K562 (cell line): Measurements from ENCODE around the gene PBX1. TPM values are rescaled to one million over a fixed set of nuclear protein-coding genes. Genes with fewer than 3 reads are reported as not detected.

ENCODE experiments used
- ATAC-seq: fragments of 200-7000 bp; cut with Tn5 transposase; 3 replicates; pipeline ENCODE4 v1.9.1; 2020; ENCODE audit warnings: moderate library complexity
- BruUV-seq: library from RNA; stranded (reverse); fragments of 400-500 nt; replicated peaks from 2 replicates; lab custom pipeline; 2021; lab: Mats Ljungman, UMichigan
- CTCF ChIA-PET: fragments of 300-600 bp; formaldehyde crosslinking; extraction: SDS; loops from one replicate; lab custom pipeline; 2021; ENCODE audit warnings: low intra/inter-chr PET ratio; lab: Yijun Ruan, JAX
- POLR2A ChIA-PET: fragments of 300-600, 350-650 bp; sonication (Branson Sonifier 250); formaldehyde crosslinking; extraction: SDS; loops from one replicate; lab custom pipeline; 2021; ENCODE audit warnings: antibody characterized with exemption, inconsistent platforms; lab: Yijun Ruan, JAX
- DNase-seq, 4 experiments: peaks; one replicate each; pipeline versions ENCODE4 v3.0.0 to v3.0.0-alpha.2; 2011 to 2018; ENCODE audit warnings: low spot score in 3 of 4, mixed read lengths in 3 of 4; ENCODE audit errors: extremely low read depth in 1 of 4
- FAIRE-seq: peaks from 2 replicates; lab custom pipeline; 2011; peaks lifted over from hg19 to GRCh38; lab: Jason Lieb, UNC
- H2AFZ ChIP-seq: 2 replicates; pipeline ENCODE4 v1.6.0; 2011; ENCODE audit warnings: low read depth, low read length, control low read depth, inconsistent platforms
- H3K27ac ChIP-seq: fragments of 200-600 bp; 3 replicates; pipeline ENCODE4 v1.8.0; 2011; ENCODE audit warnings: low read depth, mild to moderate bottlenecking, control low read depth, inconsistent platforms, low read length, moderate library complexity, mixed read lengths; ENCODE audit errors: extremely low read depth
- H3K27me3 ChIP-seq, 2 experiments: fragments of 300-600 bp in 1 of 2; 2 replicates in 1 of 2; 3 replicates in 1 of 2; pipeline versions ENCODE4 v1.6.0 to v1.8.0; 2011; ENCODE audit warnings: inconsistent platforms in 2 of 2, low read length in 2 of 2, mild to moderate bottlenecking in 1 of 2, mixed read lengths in 1 of 2, moderate library complexity in 1 of 2; ENCODE audit not compliant: control insufficient read depth in 2 of 2, insufficient read depth in 2 of 2
- H3K36me3 ChIP-seq: fragments of 300-600 bp; 3 replicates; pipeline ENCODE4 v1.8.0; 2011; ENCODE audit warnings: mild to moderate bottlenecking, low read length, inconsistent platforms; ENCODE audit not compliant: control insufficient read depth, insufficient read depth
- H3K4me1 ChIP-seq, 2 experiments: fragments of 200-600 bp in 1 of 2; replicated peaks in 1 of 2; 2 replicates in 1 of 2; 3 replicates in 1 of 2; pipeline versions ENCODE4 v1.5.1 to v1.8.0; 2011; ENCODE audit warnings: inconsistent platforms in 2 of 2, low read length in 2 of 2, mild to moderate bottlenecking in 1 of 2, mixed read lengths in 1 of 2, moderate library complexity in 1 of 2; ENCODE audit not compliant: control insufficient read depth in 2 of 2, insufficient read depth in 2 of 2
- H3K4me2 ChIP-seq: 2 replicates; pipeline ENCODE4 v1.6.1; 2011; ENCODE audit warnings: low read length, control low read depth, inconsistent platforms, mixed read lengths; ENCODE audit not compliant: insufficient read depth
- H3K4me3 ChIP-seq: fragments of 200-600 bp; sonication (generic), shearing (Covaris generic); 2 replicates; pipeline ENCODE4 v1.5.1; 2016; ENCODE audit warnings: control low read depth, inconsistent platforms
- H3K79me2 ChIP-seq: fragments of 200-600 bp; 3 replicates; pipeline ENCODE4 v1.8.0; 2011; ENCODE audit warnings: low read length, inconsistent platforms; ENCODE audit not compliant: control insufficient read depth, insufficient read depth
- H3K9ac ChIP-seq, 2 experiments: 2 replicates each; pipeline versions ENCODE4 v1.6.0 to v1.6.1; 2011; ENCODE audit warnings: low read depth in 2 of 2, low read length in 2 of 2, control low read depth in 1 of 2, inconsistent platforms in 1 of 2, mild to moderate bottlenecking in 1 of 2, mixed read lengths in 1 of 2; ENCODE audit not compliant: insufficient read depth in 1 of 2
- H3K9me1 ChIP-seq: one replicate; pipeline ENCODE4 v1.6.0; 2011; ENCODE audit warnings: inconsistent platforms, mild to moderate bottlenecking, low read length, moderate library complexity; ENCODE audit not compliant: control insufficient read depth, insufficient read depth
- H3K9me3 ChIP-seq: replicated peaks from 2 replicates; pipeline ENCODE4 v1.5.1; 2011; ENCODE audit warnings: low read depth, low read length, inconsistent platforms; ENCODE audit not compliant: control insufficient read depth, insufficient read depth
- H4K20me1 ChIP-seq: replicated peaks from 2 replicates; pipeline ENCODE4 v1.6.1; 2011; ENCODE audit warnings: low read length, inconsistent platforms, mixed read lengths; ENCODE audit not compliant: control insufficient read depth, insufficient read depth
- CHD7 ChIP-seq: fragments of 200-600 bp; sonication (generic); IDR thresholded peaks from one replicate; pipeline ENCODE4 v1.6.1; 2012; ENCODE audit warnings: mild to moderate bottlenecking, low read depth, low read length, inconsistent platforms
- DNMT1 ChIP-seq: fragments of 450-650 bp; IDR thresholded peaks from 2 replicates; pipeline ENCODE4 v1.6.1; 2016; ENCODE audit warnings: antibody characterized with exemption, mild to moderate bottlenecking
- ERF ChIP-seq: fragments of 450-650 bp; formaldehyde crosslinking; IDR thresholded peaks from 2 replicates; pipeline ENCODE4 v1.4.0; 2020; ENCODE audit warnings: mild to moderate bottlenecking, mixed read lengths
- HOXB6 ChIP-seq: fragments of 250-450 bp; sonication (Bioruptor Pico); IDR thresholded peaks from 2 replicates; pipeline ENCODE4 v1.5.1; 2022; ENCODE audit warnings: mild to moderate bottlenecking, borderline replicate concordance
- NRF1 ChIP-seq, 2 experiments: fragments of 450-650 bp; IDR thresholded peaks in 1 of 2; conservative IDR thresholded peaks in 1 of 2; 2 replicates each; pipeline ENCODE4 v1.6.1; 2014; ENCODE audit warnings: mild to moderate bottlenecking in 2 of 2
- PHB2 ChIP-seq: fragments of 450-650 bp; IDR thresholded peaks from 2 replicates; pipeline ENCODE4 v1.6.1; 2017; ENCODE audit warnings: low read depth
- POLR2A ChIP-seq: fragments of 450-650 bp; conservative IDR thresholded peaks from 2 replicates; pipeline ENCODE4 v1.6.1; 2016
- ZNF124 ChIP-seq: sonication (generic); formaldehyde crosslinking; IDR thresholded peaks from 2 replicates; pipeline ENCODE4 v1.8.1; 2022; ENCODE audit warnings: missing genetic modification reagents
- ZNF253 ChIP-seq: fragments of 250-450 bp; sonication (Bioruptor Pico); conservative IDR thresholded peaks from 2 replicates; pipeline ENCODE4 v1.6.1; 2021; ENCODE audit warnings: mild to moderate bottlenecking
- ZNF695 ChIP-seq: fragments of 450-650 bp; formaldehyde crosslinking; IDR thresholded peaks from 2 replicates; pipeline ENCODE4 v1.4.0; 2020; ENCODE audit warnings: mild to moderate bottlenecking, moderate library complexity
- ZNF785 ChIP-seq: fragments of 250-450 bp; sonication (Bioruptor Pico); IDR thresholded peaks from 2 replicates; pipeline ENCODE4 v1.4.0; 2020; ENCODE audit warnings: mild to moderate bottlenecking
- WGBS: fragments of 100-300 bp; shearing (Covaris generic); methylation state at CpG from one replicate; pipeline ENCODE4 v1.1.6; 2016; ENCODE audit warnings: low coverage, mixed read lengths; ENCODE audit not compliant: insufficient coverage; ENCODE audit errors: missing lambda C conversion rate; 5-methylcytosine and 5-hydroxymethylcytosine counted together
- in situ Hi-C: fragments of 300-500 bp; cut with MboI; formaldehyde crosslinking; loops from 4 replicates; pipeline ENCODE4 v1.15.0; 2018; ENCODE audit warnings: inconsistent platforms, mixed read lengths
- intact Hi-C: fragments of 100-400 bp; cut with micrococcal nuclease; formaldehyde crosslinking; loops from 2 replicates; pipeline ENCODE4 v1.14.2; 2022
- polyA plus RNA-seq, 8 experiments: library from polyadenylated mRNA; depleted of rRNA in 4 of 8; stranded (reverse) in 5 of 8; unstranded in 3 of 8; fragments of >200 nt; fragmentation: Nextera tagmentation in 2 of 8; fragmentation: Illumina TruSeq in 1 of 8; extraction: Ambion mirVana in 2 of 8; extraction: Trizol in 1 of 8; gene quantifications; 2 replicates each; pipeline versions ENCODE4 v1.2.1 to v1.2.3, GENCODE V29; 2011 to 2014; ENCODE audit warnings: inconsistent platforms in 1 of 8, missing spikeins in 1 of 8
- total RNA-seq, 7 experiments: library from RNA; depleted of rRNA in 6 of 7; stranded (reverse); fragments of >200 nt in 6 of 7; fragmentation: Illumina TruSeq in 2 of 7; extraction: Trizol in 2 of 7; gene quantifications; 2 replicates each; pipeline versions ENCODE4 v1.2.1 to v1.2.3, GENCODE V29; 2011 to 2021; ENCODE audit warnings: low replicate concordance in 1 of 7

The PBX1 gene
- total and polyA plus RNA-seq, 9 of the 15 experiments (the other 6 are each of a cell fraction or from before 2014, with no cell fraction given), result 0.03 to 0.62 (median 0.17) TPM

- intact Hi-C loops (no loop called here), in situ Hi-C loops (no loop called here)
- H3K27me3 ChIP-seq, result no peaks in the 10 kb centered on the region
- ATAC-seq (no peak), DNase-seq (no peak), FAIRE-seq (no peak)
- no peaks in the 10 kb centered on the region for H4K20me1 ChIP-seq
- no peak overlapping the region for H3K4me2 ChIP-seq
- H3K9ac ChIP-seq, result no peak overlapping the region
- H3K4me3 ChIP-seq, result no peak overlapping the region
- no TSS peak for BruUV-seq
- H2AFZ ChIP-seq, result no peak overlapping the region
- POLR2A ChIA-PET, result no interaction called here
- H3K79me2 ChIP-seq, result no peaks in the 10 kb centered on the region
- TF ChIP-seq NRF1 (conservative IDR thresholded peaks at IDR 0.05 in 1 of 2, IDR thresholded peaks at IDR 0.05 in 1 of 2), result no peak
- no peak for TF ChIP-seq ZNF695 (CRISPR knock-in tag)
- TF ChIP-seq DNMT1, result no peak
- TF ChIP-seq ZNF785, result no peak
- TF ChIP-seq POLR2A, result no peak
- no peak for TF ChIP-seq ZNF253
- no peak for TF ChIP-seq HOXB6
- no peak for TF ChIP-seq PHB2
- no peak for TF ChIP-seq ZNF124 (CRISPR knock-in tag)
- TF ChIP-seq CHD7, result no peak
- TF ChIP-seq ERF, result no peak
- TF ChIP-seq, all 486 proteins: peak for 0
- Histone ChIP-seq H3K4me1 (peaks cover 0 to 14% of the 10 kb centered on the region in 2 experiments; a peak in 2 of 5 replicates), H3K27ac (no peak overlapping the region), H3K9me3 (no peaks in the 10 kb centered on the region; the same call in 1 of the 2 replicates), H3K9me1 (no peaks in the 10 kb centered on the region), H3K36me3 (no peaks in the 10 kb centered on the region)
- CTCF ChIA-PET, result no interaction called here
- 6% methylated on average over 5 of the region's 5 CpGs for WGBS
Measured at GRCh38 chr1:164695956-164696665, 137.1 kb downstream of the PBX1 start.
